ENCODE data around the gene NTSR1.

The NTSR1 gene

DNA sequence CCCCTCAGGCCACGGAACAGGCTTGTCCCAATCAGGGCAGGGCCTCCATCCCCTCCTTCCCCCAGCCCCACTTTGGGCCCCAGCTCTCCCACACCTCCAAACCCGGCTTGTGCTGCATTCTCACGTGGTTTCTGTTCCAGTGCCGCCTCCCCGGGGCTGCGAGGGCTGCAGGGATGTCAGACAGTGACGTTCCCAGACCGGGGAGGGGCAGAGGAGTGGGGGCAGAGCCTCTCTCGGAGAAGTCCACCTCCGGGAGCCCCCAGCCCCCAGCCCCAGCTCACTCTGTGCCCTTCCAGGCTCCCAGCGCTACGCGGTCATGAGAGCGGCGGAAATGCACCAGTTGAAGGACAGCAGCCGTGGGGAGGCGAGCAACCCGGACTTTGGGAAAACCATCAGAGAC is 47.9 kb upstream of the NTSR1 start:
- no peak overlapping the region for H2AFZ ChIP-seq (ENCODE audit: low read length)
- H3K79me2 ChIP-seq (ENCODE audit: insufficient read depth, low read length), result peaks cover 9% of the 10 kb centered on the region; the same call in 1 of the 2 replicates
- no peaks in the 10 kb centered on the region for H3K9me2 ChIP-seq (replicated peaks; ENCODE audit: low read depth, low read length)
- H3K9me3 ChIP-seq (ENCODE audit: insufficient read depth, low read depth, low read length), result no peaks in the 10 kb centered on the region
- H3K4me2 ChIP-seq (ENCODE audit: low read depth, low read length, poor library complexity, severe bottlenecking), result no peak overlapping the region
- H3K4me1 ChIP-seq (ENCODE audit: insufficient read depth, low read length, poor library complexity, severe bottlenecking), result no peaks in the 10 kb centered on the region
- no peak overlapping the region for H3K9ac ChIP-seq (ENCODE audit: low read depth, low read length, poor library complexity, severe bottlenecking)
- H3K36me3 ChIP-seq (ENCODE audit: insufficient read depth, low read length), result peaks cover 58% of the 10 kb centered on the region; the same call in 1 of the 2 replicates
- H3K27me3 ChIP-seq (ENCODE audit: insufficient read depth, low read length, poor library complexity, severe bottlenecking), result no peaks in the 10 kb centered on the region
- H3F3A ChIP-seq (ENCODE audit: low read depth), result no peaks in the 10 kb centered on the region
- no peaks in the 10 kb centered on the region for H4K20me1 ChIP-seq (ENCODE audit: insufficient read depth, low read length, poor library complexity, severe bottlenecking)
- TF ChIP-seq, protein P1, sequence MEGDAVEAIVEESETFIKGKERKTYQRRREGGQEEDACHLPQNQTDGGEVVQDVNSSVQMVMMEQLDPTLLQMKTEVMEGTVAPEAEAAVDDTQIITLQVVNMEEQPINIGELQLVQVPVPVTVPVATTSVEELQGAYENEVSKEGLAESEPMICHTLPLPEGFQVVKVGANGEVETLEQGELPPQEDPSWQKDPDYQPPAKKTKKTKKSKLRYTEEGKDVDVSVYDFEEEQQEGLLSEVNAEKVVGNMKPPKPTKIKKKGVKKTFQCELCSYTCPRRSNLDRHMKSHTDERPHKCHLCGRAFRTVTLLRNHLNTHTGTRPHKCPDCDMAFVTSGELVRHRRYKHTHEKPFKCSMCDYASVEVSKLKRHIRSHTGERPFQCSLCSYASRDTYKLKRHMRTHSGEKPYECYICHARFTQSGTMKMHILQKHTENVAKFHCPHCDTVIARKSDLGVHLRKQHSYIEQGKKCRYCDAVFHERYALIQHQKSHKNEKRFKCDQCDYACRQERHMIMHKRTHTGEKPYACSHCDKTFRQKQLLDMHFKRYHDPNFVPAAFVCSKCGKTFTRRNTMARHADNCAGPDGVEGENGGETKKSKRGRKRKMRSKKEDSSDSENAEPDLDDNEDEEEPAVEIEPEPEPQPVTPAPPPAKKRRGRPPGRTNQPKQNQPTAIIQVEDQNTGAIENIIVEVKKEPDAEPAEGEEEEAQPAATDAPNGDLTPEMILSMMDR (conservative IDR thresholded peaks at IDR 0.05; ENCODE audit: low read length), result no peak
- no peak for TF ChIP-seq EZH2phosphoT487 (IDR thresholded peaks at IDR 0.05; ENCODE audit: borderline replicate concordance)
- no peak overlapping the region for H3K4me3 ChIP-seq (ENCODE audit: low read length, poor library complexity, severe bottlenecking)

DNA sequence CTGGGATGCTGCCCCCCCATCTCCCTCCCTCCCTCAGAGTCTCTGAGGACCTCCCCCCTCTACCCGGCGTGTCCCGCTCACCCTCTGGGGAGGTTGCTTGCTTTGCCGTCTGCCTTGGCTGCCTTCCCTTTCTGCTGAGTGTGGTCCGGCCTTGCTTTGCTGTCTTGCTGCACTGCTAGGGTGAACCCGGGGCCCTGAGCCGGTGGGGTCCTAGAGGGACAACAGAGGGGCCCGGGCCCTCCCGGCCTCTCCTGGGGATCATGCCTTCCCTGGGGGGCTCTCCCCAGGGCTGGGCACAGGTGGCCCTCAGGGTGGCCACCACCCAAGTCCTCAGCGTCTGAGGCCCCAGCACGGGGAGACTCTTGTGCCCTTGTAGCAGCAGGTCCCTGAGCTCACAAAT is 47.0 kb upstream of the NTSR1 start:
- H3K9me3 ChIP-seq (ENCODE audit: insufficient read depth, low read depth, low read length), result no peaks in the 10 kb centered on the region
- no peak overlapping the region for H3K4me3 ChIP-seq (ENCODE audit: low read length, poor library complexity, severe bottlenecking)
- no peaks in the 10 kb centered on the region for H3F3A ChIP-seq (ENCODE audit: low read depth)
- no peaks in the 10 kb centered on the region for H4K20me1 ChIP-seq (ENCODE audit: insufficient read depth, low read length, poor library complexity, severe bottlenecking)
- H2AFZ ChIP-seq (ENCODE audit: low read length), result no peak overlapping the region
- H3K9ac ChIP-seq (ENCODE audit: low read depth, low read length, poor library complexity, severe bottlenecking), result no peak overlapping the region
- H3K79me2 ChIP-seq (ENCODE audit: insufficient read depth, low read length), result peaks cover under 1% of the 10 kb centered on the region; the same call in 1 of the 2 replicates
- H3K27me3 ChIP-seq (ENCODE audit: insufficient read depth, low read length, poor library complexity, severe bottlenecking), result no peaks in the 10 kb centered on the region
- TF ChIP-seq, protein P1 (conservative IDR thresholded peaks at IDR 0.05; ENCODE audit: low read length), result no peak
- no peak for TF ChIP-seq EZH2phosphoT487 (IDR thresholded peaks at IDR 0.05; ENCODE audit: borderline replicate concordance)
- H3K4me2 ChIP-seq (ENCODE audit: low read depth, low read length, poor library complexity, severe bottlenecking), result no peak overlapping the region
- H3K9me2 ChIP-seq (replicated peaks; ENCODE audit: low read depth, low read length), result no peaks in the 10 kb centered on the region
- H3K36me3 ChIP-seq (ENCODE audit: insufficient read depth, low read length), result peaks cover 58% of the 10 kb centered on the region; the same call in 1 of the 2 replicates
- H3K4me1 ChIP-seq (ENCODE audit: insufficient read depth, low read length, poor library complexity, severe bottlenecking), result no peaks in the 10 kb centered on the region

GRCh38 chr20:62662422-62662821 is 46.2 kb upstream of the NTSR1 start:
- Histone ChIP-seq H3K36me3 (ENCODE audit: insufficient read depth, low read length) (peaks cover 56% of the 10 kb centered on the region; the same call in 1 of the 2 replicates), H3F3A (ENCODE audit: low read depth) (no peaks in the 10 kb centered on the region), H3K4me2 (ENCODE audit: low read depth, low read length, poor library complexity, severe bottlenecking) (no peak overlapping the region), H3K9me3 (ENCODE audit: insufficient read depth, low read depth, low read length) (no peaks in the 10 kb centered on the region), H3K9ac (ENCODE audit: low read depth, low read length, poor library complexity, severe bottlenecking) (no peak overlapping the region), H3K4me3 (ENCODE audit: low read length, poor library complexity, severe bottlenecking) (no peak overlapping the region), H3K9me2 (replicated peaks; ENCODE audit: low read depth, low read length) (no peaks in the 10 kb centered on the region), H3K4me1 (ENCODE audit: insufficient read depth, low read length, poor library complexity, severe bottlenecking) (no peaks in the 10 kb centered on the region), H3K27me3 (ENCODE audit: insufficient read depth, low read length, poor library complexity, severe bottlenecking) (no peaks in the 10 kb centered on the region), H4K20me1 (ENCODE audit: insufficient read depth, low read length, poor library complexity, severe bottlenecking) (no peaks in the 10 kb centered on the region), H3K79me2 (ENCODE audit: insufficient read depth, low read length) (no peaks in the 10 kb centered on the region), H2AFZ (ENCODE audit: low read length) (no peak overlapping the region)
- TF ChIP-seq EZH2phosphoT487 (IDR thresholded peaks at IDR 0.05; ENCODE audit: borderline replicate concordance), result no peak
- TF ChIP-seq, protein P1 (conservative IDR thresholded peaks at IDR 0.05; ENCODE audit: low read length), result no peak

Measured in Loucy (cell line).